D721Med (cell line): ENCODE results near the gene RPS27L.
"Not testable (repeated sequence)": the region's sequence is repeated elsewhere in the genome, so short reads cannot be mapped to it uniquely, and the experiment has no call there.

ENCODE experiments used
- DNase-seq: peaks from one replicate; pipeline ENCODE4 v3.0.0; 2011; ENCODE audit warnings: low spot score; ENCODE audit not compliant: insufficient read length
- FAIRE-seq: peaks from 2 replicates; lab custom pipeline; 2011; peaks lifted over from hg19 to GRCh38; lab: Jason Lieb, UNC
- TF ChIP-seq, protein P1 (sequence below): IDR thresholded peaks from 2 replicates; pipeline ENCODE4 v1.5.1; 2012; ENCODE audit warnings: mild to moderate bottlenecking, control low read depth; ENCODE audit not compliant: insufficient read depth; ENCODE audit errors: missing control alignments

The RPS27L gene

DNA sequence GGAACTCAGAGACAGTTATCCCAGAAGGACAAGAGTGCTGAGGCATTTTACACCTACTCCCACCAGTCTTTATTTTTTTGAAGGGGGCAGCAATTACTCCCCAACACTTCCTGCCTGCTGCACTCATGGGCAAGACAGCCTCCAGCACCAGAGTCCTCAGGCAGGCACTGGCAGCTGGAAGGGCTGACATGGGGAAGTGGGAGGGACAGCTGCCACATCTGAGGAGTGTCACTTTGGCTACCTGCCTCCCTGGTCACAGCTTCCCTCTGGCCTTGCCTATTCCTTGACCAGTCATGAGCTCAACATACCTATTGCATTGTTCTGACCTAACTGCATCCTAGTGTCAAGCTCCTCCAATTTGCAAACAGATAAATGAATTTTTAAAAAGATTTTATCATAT lies 45.8 kb downstream of the RPS27L start:
- DNase-seq (no peak), FAIRE-seq (no peak)
- TF ChIP-seq, protein P1, sequence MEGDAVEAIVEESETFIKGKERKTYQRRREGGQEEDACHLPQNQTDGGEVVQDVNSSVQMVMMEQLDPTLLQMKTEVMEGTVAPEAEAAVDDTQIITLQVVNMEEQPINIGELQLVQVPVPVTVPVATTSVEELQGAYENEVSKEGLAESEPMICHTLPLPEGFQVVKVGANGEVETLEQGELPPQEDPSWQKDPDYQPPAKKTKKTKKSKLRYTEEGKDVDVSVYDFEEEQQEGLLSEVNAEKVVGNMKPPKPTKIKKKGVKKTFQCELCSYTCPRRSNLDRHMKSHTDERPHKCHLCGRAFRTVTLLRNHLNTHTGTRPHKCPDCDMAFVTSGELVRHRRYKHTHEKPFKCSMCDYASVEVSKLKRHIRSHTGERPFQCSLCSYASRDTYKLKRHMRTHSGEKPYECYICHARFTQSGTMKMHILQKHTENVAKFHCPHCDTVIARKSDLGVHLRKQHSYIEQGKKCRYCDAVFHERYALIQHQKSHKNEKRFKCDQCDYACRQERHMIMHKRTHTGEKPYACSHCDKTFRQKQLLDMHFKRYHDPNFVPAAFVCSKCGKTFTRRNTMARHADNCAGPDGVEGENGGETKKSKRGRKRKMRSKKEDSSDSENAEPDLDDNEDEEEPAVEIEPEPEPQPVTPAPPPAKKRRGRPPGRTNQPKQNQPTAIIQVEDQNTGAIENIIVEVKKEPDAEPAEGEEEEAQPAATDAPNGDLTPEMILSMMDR, result no peak

DNA sequence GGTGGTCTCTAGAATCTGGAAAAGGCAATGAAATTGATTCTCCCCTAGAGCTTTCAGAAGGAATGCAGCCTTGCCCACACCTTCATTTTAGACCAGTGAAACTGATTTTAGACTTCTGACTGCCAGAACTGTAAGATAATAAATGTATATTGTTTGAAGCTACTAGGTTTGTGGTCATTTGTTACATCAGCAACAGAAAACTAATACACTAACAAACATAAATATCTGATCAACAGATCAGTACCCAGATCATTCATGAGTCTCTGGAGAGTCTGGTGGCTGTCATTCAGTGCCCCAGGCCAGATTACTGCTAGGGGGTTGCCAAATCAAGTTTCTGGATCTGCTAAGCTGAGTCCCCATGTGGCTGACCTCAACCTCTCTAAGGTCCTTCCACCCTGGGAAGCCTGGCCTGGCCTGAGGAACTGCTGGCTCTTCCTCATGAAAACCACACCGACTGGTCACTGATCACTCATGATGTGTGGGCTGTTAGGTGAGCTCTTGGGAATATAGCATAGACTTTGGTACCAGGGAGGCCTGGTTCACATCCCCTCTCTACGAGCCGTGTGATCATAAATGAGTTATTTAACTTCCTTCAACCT lies 46.8 kb downstream of the RPS27L start:
- TF ChIP-seq, protein P1, result no peak
- DNase-seq, result no peak
- FAIRE-seq, result no peak

DNA sequence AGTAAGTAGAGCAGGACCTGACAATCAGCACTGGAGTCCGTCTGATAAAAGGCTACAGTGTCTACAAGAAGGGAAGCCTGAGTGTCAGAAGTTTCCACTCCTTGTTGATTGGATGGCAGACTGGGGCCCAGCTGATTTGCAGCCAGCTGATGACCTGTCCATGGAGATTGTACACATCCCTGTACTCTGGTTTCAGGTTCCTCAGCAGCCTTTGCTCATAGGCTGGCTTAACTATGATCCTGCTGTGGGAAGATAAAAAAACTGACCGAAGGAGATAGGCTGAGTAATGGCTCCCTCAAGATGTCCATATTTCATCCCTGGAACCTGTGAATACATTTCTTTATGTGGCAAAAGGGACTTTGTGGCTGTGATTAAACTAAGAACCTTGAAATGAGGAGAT lies 47.4 kb downstream of the RPS27L start:
- FAIRE-seq, result no peak

DNA sequence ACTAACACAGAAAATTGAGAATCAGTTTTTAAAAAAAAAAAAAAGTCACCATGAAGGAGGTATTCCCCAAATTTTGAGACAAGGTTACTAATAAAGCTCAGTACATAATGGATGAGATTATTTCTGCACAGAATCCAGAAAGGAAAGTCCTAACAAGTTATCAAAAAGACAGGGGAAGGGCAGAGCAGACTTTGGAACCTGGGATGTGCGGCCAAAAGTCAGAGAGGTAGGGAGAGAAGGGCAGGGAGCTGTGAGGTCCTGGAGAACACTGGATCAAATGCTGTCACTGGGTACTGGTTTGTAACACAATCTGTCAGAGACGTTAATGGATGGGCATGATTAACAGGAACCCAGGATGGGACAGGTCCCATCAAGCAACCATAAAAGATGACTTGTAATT lies 47.8 kb downstream of the RPS27L start:
- no peak for DNase-seq
- TF ChIP-seq, protein P1, result no peak
- no peak for FAIRE-seq

More for the DNA sequence above, 47.4 kb downstream of the RPS27L start:
- DNase-seq, result no peak
- TF ChIP-seq, protein P1, result no peak

DNA sequence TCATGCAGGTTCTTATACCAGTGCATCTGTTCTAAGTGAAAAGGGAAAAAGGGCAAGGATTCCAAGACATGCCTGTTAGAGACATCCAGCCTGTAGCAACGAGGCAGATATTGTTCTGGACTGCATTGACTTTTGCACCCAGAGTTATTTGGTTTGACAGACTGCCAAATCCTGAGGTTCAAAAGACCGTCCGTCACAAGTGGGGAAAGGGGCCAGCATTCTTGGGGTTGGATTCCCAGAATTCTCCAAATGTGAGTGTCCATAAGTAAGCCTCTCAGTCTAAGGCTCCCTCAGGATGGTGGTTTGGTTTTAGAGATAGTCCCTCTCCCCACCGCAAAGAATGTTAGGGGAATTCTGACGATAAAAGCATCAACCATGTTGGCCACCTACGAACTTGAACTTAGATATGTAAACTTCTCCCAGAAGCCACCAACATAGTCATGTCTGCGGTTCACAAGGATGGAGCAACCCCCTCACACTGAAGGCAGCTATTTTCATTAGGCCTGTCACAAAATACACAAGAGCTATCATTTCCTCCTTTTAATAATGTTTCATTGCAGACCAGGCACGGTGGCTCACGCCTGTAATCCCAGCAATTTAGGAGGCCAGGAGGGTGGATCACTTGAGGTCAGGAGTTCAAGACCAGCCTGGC lies 49.3 kb downstream of the RPS27L start:
- DNase-seq (no peak), FAIRE-seq (no peak)
- TF ChIP-seq, protein P1, result no peak

DNA sequence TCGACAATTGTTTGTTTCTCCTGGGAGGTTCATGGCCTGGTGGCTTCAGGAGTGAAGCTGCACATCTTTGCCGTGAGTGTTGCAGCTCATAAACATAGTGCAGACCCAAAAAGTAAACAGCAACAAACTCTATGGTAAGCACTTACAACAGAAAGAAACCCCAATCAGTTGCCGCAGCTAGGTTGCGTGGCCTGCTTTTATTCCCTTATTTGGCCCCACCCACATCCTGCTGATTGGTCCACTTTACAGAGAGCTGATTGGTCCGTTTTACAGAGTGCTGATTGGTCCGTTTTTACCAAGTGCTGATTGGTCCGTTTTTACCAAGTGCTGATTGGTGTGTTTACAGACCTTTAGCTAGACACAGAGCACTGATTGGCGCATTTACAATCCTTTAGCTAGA lies 51.9 kb downstream of the RPS27L start:
- DNase-seq, FAIRE-seq: not testable (repeated sequence)

DNA sequence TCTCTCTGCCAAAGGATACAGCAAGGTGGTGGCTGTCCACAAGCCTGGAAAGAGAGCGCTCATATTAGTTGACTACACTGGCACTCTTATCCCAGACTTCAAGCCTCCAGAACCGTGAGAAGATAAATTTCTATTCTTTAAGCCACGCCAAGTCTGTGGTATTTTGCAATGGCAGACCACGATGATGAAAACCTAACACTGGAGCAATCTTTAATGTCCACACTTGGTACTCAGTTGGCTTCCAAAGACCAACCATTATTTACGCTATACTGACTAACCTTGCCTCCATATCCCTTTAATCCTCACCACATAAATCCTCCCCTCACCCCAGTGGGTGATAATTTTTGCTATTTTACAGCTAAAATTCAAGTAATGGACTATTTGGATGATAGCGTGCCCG lies 52.5 kb downstream of the RPS27L start:
- DNase-seq (no peak), FAIRE-seq (no peak)
- TF ChIP-seq, protein P1, result no peak
